ENCODE results near the gene YY1.
"Not testable (repeated sequence)": the region's sequence is repeated elsewhere in the genome, so short reads cannot be mapped to it uniquely, and the experiment has no call there.

Gene YY1

GRCh38 chr14:100309028-100309737 lies 70.2 kb downstream of the YY1 start:
- DNase-seq (ENCODE audit: insufficient read length, low spot score): no peak
- no peak for FAIRE-seq

GRCh38 chr14:100312110-100312876 lies 73.3 kb downstream of the YY1 start:
- FAIRE-seq: not testable (repeated sequence)

GRCh38 chr14:100312877-100313400 lies 74.0 kb downstream of the YY1 start:
- DNase-seq (ENCODE audit: insufficient read length, low spot score): no peak
- peak; percentile 9 for FAIRE-seq

More at GRCh38 chr14:100312110-100312876, 73.3 kb downstream of the YY1 start:
- not testable (repeated sequence) for DNase-seq (ENCODE audit: insufficient read length, low spot score)

- FAIRE-seq (no peak), DNase-seq (ENCODE audit: insufficient read length, low spot score) (no peak)
Observed at GRCh38 chr14:100313464-100314230, 74.7 kb downstream of the YY1 start.

- no peak for FAIRE-seq
- DNase-seq (ENCODE audit: insufficient read length, low spot score): no peak
Observed at GRCh38 chr14:100314724-100315123, 75.8 kb downstream of the YY1 start.

- DNase-seq (ENCODE audit: insufficient read length, low spot score): no peak
- FAIRE-seq: no peak
Observed at GRCh38 chr14:100317389-100317788, 78.4 kb downstream of the YY1 start.

- DNase-seq (ENCODE audit: insufficient read length, low spot score) (no peak), FAIRE-seq (no peak)
Observed at GRCh38 chr14:100317912-100318808, 79.2 kb downstream of the YY1 start.

GRCh38 chr14:100320157-100320856 lies 81.4 kb downstream of the YY1 start:
- FAIRE-seq (peak; percentile 38), DNase-seq (ENCODE audit: insufficient read length, low spot score) (no peak)

- DNase-seq (ENCODE audit: insufficient read length, low spot score): no peak
- no peak for FAIRE-seq
Observed at GRCh38 chr14:100321473-100322137, 82.7 kb downstream of the YY1 start.

GRCh38 chr14:100322138-100322957 lies 83.4 kb downstream of the YY1 start:
- FAIRE-seq (no peak), DNase-seq (ENCODE audit: insufficient read length, low spot score) (no peak)

GRCh38 chr14:100323121-100323941 lies 84.4 kb downstream of the YY1 start, which contains the start of gene SLC25A47:
Gene SLC25A47, plus strand, starts transcription at chr14:100323339. Its CDS starts 76 bp downstream, at chr14:100323415.
- DNase-seq (ENCODE audit: insufficient read length, low spot score) (no peak), FAIRE-seq (no peak)

GRCh38 chr14:100323942-100324307 lies 85.0 kb downstream of the YY1 start:
- FAIRE-seq: no peak
- no peak for DNase-seq (ENCODE audit: insufficient read length, low spot score)

- DNase-seq (ENCODE audit: insufficient read length, low spot score) (no peak), FAIRE-seq (no peak)
Observed at GRCh38 chr14:100325231-100325632, 86.3 kb downstream of the YY1 start.

- DNase-seq (ENCODE audit: insufficient read length, low spot score) (no peak), FAIRE-seq (no peak)
Observed at GRCh38 chr14:100325958-100326357, 87.0 kb downstream of the YY1 start.

- no peak for DNase-seq (ENCODE audit: insufficient read length, low spot score)
- FAIRE-seq: no peak
Observed at GRCh38 chr14:100327128-100327527, 88.2 kb downstream of the YY1 start.

GRCh38 chr14:100328495-100329163 lies 89.7 kb downstream of the YY1 start:
- DNase-seq (ENCODE audit: insufficient read length, low spot score) (no peak), FAIRE-seq (no peak)

Data from HTR-8/SVneo (cell line).